Esophagus squamous epithelium (tissue), 5 donors: ENCODE results near the gene ACTR3. TPM values are rescaled to one million over a fixed set of nuclear protein-coding genes. Genes with fewer than 3 reads are reported as not detected.

Experiments used
- DNase-seq: peaks from one replicate; lab custom pipeline; 2025; lab: John Stamatoyannopoulos, UW
- H3K27ac ChIP-seq, 4 donors: fragments of 200-600 bp; sonication (generic); one replicate each; pipeline ENCODE4 v1.5.1; 2016 to 2019; ENCODE audit warnings: mild to moderate bottlenecking in 1 of 4
- H3K27me3 ChIP-seq, 4 donors: fragments of 200-600 bp; sonication (generic); 1 replicate in 3 of 4; 2 replicates in 1 of 4; pipeline versions ENCODE4 v1.5.1 to v1.6.0; 2017 to 2021; ENCODE audit warnings: antibody characterized with exemption in 1 of 4
- H3K36me3 ChIP-seq, 3 donors: fragments of 200-600 bp; sonication (generic); one replicate each; pipeline ENCODE4 v1.5.1; 2016 to 2019
- H3K4me1 ChIP-seq, 3 donors: fragments of 200-600 bp; sonication (generic); one replicate each; pipeline ENCODE4 v1.5.1; 2017 to 2019
- H3K4me3 ChIP-seq, 4 donors: fragments of 200-600 bp; sonication (generic); 1 replicate in 3 of 4; 2 replicates in 1 of 4; pipeline ENCODE4 v1.5.1; 2016 to 2019; ENCODE audit warnings: mild to moderate bottlenecking in 2 of 4, moderate library complexity in 1 of 4
- H3K9me3 ChIP-seq, 3 donors: fragments of 200-600 bp; sonication (generic); one replicate each; pipeline ENCODE4 v1.5.1; 2016 to 2019
- POLR2A ChIP-seq, 4 donors: fragments of 450-650 bp; IDR thresholded peaks; one replicate each; pipeline ENCODE4 v1.6.1; 2017; ENCODE audit warnings: antibody characterized with exemption in 4 of 4, mild to moderate bottlenecking in 4 of 4, moderate library complexity in 3 of 4
- WGBS, 2 donors: methylation state at CpG; one replicate each; pipeline ENCODE4 v1.1.5; 2018; 5-methylcytosine and 5-hydroxymethylcytosine counted together
- intact Hi-C: fragments of 100-400 bp; cut with DNase I; formaldehyde crosslinking; loops from one replicate; pipeline ENCODE4 v1.15.0; 2022
- total RNA-seq, 4 donors: library from RNA; depleted of rRNA; stranded (reverse); fragments of >200 nt; gene quantifications; one replicate each; pipeline ENCODE4 v1.1.0, GENCODE V29; 2016
- TF ChIP-seq, protein P1 (sequence below), 6 experiments: fragments of 450-650 bp in 4 of 6; fragments of 200-600 bp in 2 of 6; sonication (generic) in 2 of 6; IDR thresholded peaks; one replicate each; pipeline ENCODE4 v1.5.1; 2016 to 2019; ENCODE audit warnings: antibody characterized with exemption in 6 of 6, mild to moderate bottlenecking in 4 of 6, moderate library complexity in 4 of 6
- donor health status: DM: yes; HTN: yes; CAD: no.

Gene ACTR3
- total RNA-seq, 4 donors from 2014 or later: 164 to 274 (median 226) TPM

DNA sequence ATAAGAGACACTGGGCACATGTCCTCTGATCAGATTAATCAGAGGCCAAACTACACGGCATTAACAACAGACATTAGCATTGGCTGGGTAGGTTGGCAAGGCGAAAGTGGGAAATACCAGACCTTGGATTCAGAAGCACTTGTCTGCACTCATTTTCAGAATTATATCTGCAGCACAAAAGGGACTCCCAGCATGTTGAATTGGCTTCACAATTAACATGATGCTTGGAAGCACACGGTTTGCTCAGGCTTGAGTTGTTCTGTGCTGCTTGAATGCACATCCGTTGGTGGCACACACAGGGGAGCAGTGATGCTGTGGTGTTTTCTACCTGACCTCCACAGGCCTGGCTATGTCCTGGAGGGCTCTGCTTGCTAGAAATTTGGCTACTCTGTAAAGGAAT, 83.9 kb downstream of the ACTR3 start:
- Histone ChIP-seq H3K36me3 (peaks cover 0 to 18% (median 0%) of the 10 kb centered on the region in 3 donors), H3K27ac (no peak overlapping the region), H3K27me3 (no peaks in the 10 kb centered on the region), H3K9me3 (no peaks in the 10 kb centered on the region), H3K4me1 (peaks cover 0 to 30% (median 0%) of the 10 kb centered on the region in 3 donors), H3K4me3 (no peak overlapping the region)
- TF ChIP-seq, protein P1, sequence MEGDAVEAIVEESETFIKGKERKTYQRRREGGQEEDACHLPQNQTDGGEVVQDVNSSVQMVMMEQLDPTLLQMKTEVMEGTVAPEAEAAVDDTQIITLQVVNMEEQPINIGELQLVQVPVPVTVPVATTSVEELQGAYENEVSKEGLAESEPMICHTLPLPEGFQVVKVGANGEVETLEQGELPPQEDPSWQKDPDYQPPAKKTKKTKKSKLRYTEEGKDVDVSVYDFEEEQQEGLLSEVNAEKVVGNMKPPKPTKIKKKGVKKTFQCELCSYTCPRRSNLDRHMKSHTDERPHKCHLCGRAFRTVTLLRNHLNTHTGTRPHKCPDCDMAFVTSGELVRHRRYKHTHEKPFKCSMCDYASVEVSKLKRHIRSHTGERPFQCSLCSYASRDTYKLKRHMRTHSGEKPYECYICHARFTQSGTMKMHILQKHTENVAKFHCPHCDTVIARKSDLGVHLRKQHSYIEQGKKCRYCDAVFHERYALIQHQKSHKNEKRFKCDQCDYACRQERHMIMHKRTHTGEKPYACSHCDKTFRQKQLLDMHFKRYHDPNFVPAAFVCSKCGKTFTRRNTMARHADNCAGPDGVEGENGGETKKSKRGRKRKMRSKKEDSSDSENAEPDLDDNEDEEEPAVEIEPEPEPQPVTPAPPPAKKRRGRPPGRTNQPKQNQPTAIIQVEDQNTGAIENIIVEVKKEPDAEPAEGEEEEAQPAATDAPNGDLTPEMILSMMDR (IDR thresholded peaks at IDR 0.05): no peak
- no peak for TF ChIP-seq POLR2A (IDR thresholded peaks at IDR 0.05)
- 73 to 78% methylated on average over 4 of the region's 4 CpGs for WGBS, 2 donors
- intact Hi-C loops: no loop called here
- no peak for DNase-seq

DNA sequence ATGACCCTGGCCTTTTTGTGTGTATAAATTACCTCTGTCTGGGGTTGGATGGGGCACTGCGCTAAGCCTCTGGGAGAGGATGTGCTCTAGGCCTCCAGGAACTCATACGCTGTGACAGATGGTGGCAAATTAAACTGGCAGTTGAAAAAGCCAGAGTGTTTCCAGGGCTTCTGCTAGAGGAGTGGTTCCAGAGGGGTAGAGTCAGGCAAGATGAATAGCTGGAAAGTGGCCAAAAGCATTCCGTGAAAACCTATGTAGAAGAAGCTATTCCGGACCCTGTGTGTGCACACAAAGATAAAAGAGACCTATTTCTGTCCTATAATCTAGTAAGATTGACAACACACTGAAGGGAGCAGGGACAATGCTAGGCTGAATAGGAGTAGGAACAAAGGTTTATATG, 84.8 kb downstream of the ACTR3 start:
- H3K4me3 ChIP-seq: no peak overlapping the region
- H3K9me3 ChIP-seq: peaks cover 0 to 7% (median 0%) of the 10 kb centered on the region in 3 donors
- TF ChIP-seq POLR2A (IDR thresholded peaks at IDR 0.05): no peak
- TF ChIP-seq, protein P1 (IDR thresholded peaks at IDR 0.05): no peak
- H3K27ac ChIP-seq: no peak overlapping the region
- peaks cover 0 to 18% (median 0%) of the 10 kb centered on the region in 3 donors for H3K36me3 ChIP-seq
- intact Hi-C loops: no loop called here
- peaks cover 0 to 21% (median 0%) of the 10 kb centered on the region in 3 donors for H3K4me1 ChIP-seq
- DNase-seq: no peak
- no peaks in the 10 kb centered on the region for H3K27me3 ChIP-seq
- 61 to 78% methylated on average over 3 to 4 of the region's 4 CpGs for WGBS, 2 donors

DNA sequence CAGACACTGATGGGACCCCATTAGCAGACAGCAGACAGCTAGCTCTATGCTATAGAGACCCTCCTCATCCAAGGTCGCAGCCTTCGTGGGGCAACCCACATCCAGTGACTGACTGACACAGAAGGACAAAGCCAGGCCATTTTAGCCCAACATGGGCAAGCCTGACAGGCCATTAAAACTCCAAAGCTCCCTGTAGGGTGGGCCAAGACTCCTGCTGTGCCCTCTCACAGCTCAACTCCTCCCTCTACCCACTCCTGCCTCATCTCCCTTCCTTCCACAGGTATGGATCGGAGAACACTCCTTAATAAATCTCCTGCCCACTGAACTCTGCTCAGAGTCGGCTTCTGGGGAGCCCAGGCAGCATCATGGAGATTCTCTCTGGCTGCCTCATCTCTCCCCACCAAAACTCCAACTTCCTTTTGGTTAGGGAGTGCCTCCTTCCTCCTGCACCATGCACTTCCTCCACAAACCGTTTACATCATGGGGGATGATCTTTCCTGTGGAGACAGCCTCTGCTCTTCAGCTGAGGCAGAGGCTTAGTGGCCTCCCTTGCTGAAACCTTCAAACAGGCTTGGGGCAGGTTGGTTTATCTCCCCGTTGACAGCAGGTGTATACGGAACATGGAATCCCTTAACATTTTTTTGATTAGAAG, 86.5 kb downstream of the ACTR3 start:
- no peak overlapping the region for H3K4me3 ChIP-seq
- no peak for DNase-seq
- WGBS, 2 donors: 82 to 83% methylated on average over 5 to 7 of the region's 7 CpGs
- H3K4me1 ChIP-seq: peaks cover 0 to 8% (median 0%) of the 10 kb centered on the region in 3 donors
- intact Hi-C loops: no loop called here
- peaks cover 0 to 9% (median 0%) of the 10 kb centered on the region in 3 donors for H3K9me3 ChIP-seq
- H3K36me3 ChIP-seq: peaks cover 0 to 18% (median 0%) of the 10 kb centered on the region in 3 donors
- TF ChIP-seq, protein P1 (IDR thresholded peaks at IDR 0.05): no peak
- no peak for TF ChIP-seq POLR2A (IDR thresholded peaks at IDR 0.05)
- H3K27me3 ChIP-seq: no peaks in the 10 kb centered on the region
- H3K27ac ChIP-seq: no peak overlapping the region

DNA sequence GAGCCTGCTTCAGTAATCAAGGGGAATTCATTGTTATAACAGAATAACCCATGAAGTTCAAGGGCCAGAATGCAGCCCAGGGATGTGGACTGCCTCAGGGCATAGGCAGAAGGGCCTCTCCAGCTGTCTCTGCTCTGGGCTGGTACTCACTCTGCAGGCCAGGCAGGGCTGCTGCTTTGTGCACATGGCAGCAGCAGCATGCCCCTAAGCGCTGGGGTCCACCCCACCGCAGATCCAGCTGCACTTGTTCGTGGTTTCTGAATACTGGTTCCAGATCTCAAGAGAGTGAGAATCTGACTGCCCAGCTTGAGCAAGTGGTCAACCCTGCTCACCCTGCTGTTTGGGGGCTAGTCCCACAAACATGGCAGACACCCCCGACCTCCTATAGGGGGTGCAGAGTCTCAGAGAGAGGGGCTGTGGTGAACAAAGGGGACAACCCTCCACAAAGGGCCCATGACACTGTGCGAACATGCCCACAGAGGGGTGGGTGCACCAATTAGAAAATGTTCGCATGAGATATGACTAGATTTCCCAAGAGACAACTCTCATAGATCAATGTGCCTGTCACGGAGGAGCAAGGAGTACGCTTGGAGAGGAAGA, 87.3 kb downstream of the ACTR3 start:
- TF ChIP-seq, protein P1 (IDR thresholded peaks at IDR 0.05): no peak
- TF ChIP-seq POLR2A (IDR thresholded peaks at IDR 0.05): no peak
- no peak overlapping the region for H3K27ac ChIP-seq
- intact Hi-C loops: no loop called here

More for the DNA sequence above, 87.3 kb downstream of the ACTR3 start:
- Histone ChIP-seq H3K4me1 (peaks cover 0 to 8% (median 0%) of the 10 kb centered on the region in 3 donors), H3K36me3 (peaks cover 0 to 18% (median 0%) of the 10 kb centered on the region in 3 donors), H3K27me3 (no peaks in the 10 kb centered on the region), H3K4me3 (no peak overlapping the region), H3K9me3 (peaks cover 0 to 9% (median 0%) of the 10 kb centered on the region in 3 donors)
- 83 to 87% methylated on average over 3 to 8 of the region's 8 CpGs for WGBS, 2 donors
- DNase-seq: no peak
